HG02759 (cell line): ENCODE measurements around the gene MARK3.

Experiments
- ATAC-seq: cut with Tn5 transposase; IDR thresholded peaks from one replicate; pipeline ENCODE4 v1.9.1; 2021; ENCODE audit warnings: mild to moderate bottlenecking, moderate library complexity; ENCODE audit not compliant: unreplicated experiment

MARK3 gene

DNA sequence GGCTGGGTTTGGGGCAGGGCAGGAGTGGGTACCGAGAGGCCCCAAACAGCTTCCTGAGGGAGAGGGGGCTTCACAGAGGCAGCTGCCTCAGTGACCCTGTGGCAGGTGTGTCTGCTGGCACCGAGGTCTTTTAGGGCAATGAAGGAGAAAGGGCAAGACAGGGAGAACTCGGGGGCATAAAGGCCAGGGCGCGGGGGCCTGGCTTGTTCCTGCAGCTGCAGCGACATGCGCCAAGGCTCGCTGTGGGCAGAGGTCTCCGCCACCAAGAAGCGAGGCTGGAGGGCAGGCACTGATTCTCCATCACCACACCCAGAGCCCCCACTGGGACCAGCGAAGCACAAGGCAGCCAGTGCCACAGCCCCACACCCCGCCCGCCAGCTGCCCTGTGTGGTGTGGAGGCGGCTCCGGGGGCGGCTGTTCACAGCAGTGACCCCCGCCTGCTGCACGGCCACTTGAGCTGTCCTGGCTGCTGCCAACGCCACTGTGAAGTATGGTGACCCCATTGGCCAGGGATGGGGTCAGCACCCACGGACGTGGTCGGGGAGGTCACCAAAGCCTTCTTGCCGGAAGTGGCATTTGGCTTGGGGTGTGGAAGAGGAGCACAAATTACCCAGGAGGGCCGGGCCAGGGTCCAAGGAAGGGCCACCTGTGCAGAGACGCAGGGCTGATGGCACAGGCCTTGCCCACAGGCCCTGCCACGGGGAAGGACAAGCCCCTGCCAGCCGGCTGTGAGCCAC lies 160.9 kb downstream of the MARK3 start:
- ATAC-seq: no peak

DNA sequence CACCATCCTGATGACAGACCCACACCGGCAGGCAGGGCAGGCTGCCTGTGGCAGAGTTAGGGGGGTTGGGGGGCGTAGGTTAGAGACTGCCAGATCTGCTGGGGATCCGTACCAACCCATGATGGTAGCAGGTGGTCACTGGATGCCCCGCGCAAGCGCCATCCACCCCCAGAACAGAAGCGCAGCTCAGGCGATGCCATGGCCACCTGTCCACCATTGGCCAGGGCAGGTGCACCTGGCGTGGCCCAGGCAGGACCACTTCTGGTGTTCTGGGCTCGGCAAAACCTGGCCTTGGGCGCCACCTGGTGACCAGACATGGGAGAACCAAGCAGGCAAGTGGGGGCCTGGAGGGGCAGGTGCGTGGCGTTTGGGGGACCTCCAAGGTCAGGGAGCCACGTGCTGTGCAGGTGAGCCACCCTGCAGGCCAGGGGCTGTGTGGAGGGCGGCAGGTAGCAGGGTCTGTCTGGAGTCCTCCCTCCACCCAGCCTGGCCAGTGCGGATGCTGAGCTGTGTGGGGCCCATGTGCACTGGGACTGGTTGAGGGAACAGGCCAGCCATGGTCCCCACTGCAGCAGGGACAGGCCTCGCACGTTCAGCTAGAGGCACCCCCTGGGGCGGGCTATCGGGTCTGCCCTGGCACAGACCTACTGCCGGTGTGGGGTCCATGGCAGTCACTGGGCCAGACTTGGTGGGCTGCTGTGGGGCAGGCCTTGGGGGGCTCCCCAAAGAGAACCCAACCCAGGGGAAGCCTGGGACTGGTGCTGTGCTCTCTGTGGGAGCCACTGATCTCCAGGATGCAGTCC lies 161.6 kb downstream of the MARK3 start:
- no peak for ATAC-seq

DNA sequence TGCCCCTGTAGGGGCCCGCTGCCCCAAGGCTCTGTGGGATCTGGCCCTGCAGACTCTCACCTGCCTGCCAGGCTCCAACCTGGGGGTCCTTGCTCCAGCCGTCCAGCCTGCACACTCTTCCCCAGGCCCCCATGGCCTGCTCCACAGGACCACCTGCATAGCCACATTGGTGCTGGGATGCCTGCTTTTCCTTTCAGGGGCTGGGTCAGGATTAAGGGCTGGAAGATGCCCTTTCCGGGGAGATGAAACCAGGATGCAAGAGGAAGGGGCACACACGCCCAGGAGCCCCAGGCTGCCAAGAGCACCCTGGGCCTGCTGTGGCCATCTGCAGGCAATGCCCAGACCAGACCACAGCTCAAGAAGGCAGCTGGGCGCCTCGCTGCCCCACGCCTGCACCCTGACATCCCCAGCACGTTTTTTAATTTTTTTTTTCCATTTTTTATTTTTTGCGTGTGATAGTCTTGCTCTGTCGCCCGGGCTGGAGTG lies 162.3 kb downstream of the MARK3 start:
- no peak for ATAC-seq

DNA sequence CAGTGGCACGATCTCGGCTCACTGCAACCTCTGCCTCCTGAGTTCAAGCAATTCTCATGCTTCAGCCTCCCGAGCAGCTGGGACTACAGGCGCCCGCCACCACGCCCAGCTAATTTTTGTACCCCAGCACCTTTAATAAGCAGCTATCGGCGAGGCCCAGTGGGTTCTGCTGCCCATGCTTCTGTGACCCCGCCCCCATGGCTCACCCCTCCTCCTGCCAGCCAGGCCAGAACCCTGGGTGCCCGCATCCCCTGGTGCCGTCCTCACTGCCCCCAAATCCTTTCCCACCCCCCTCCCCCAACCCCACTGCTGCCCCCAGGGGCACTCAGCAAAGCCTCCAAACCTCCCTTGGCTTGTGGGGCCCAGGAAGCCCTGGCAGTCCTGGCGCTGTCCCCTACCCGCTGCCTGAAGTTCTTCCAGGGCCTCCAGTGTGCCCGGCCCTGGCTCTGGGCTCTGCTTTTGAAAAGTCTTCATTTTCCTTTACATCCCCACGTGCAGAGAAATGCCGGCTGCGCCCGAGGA lies 162.8 kb downstream of the MARK3 start:
- ATAC-seq: no peak

DNA sequence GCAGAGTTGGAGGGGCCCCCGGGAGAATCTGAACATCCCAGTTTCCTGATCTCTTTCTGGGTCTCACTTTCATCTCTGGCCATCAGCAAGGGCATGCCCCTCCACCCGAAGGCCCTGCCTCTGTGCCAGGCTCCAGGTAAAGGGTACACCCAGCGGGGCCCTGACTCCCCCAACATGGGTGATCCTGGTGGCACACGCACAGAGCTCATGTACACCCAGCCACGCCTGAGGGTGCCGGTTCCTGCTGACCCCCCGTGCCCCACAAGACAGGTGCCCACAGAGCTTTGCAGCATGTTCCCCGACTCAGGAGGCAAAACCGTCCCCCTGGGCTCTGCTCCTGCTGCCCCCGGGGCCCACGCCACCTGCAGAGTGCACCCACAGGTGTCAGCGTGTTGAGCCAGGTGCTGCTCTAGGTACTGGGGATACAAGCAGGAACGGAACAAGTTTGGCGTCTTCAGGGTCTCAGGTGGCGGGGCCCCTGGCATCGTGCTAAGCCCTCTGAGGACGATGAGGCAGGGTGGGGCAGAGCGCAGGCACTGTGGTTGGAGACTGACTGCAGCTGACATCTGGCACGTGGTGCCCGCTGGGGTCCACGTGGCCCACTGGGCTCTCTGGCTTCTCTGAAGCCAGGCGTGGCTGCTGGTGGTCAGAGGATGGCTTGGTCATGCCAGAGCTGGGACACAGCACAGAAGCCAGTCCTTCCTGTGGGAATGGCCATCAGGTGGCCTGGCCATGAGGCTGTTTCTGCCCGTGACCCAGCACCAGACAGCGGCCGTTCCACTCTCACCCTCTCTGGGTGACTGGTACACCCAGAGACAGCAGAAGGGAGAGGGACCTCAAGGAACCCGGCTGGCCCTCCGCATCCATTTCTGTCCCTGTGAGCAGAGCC lies 163.5 kb downstream of the MARK3 start:
- ATAC-seq: no peak

DNA sequence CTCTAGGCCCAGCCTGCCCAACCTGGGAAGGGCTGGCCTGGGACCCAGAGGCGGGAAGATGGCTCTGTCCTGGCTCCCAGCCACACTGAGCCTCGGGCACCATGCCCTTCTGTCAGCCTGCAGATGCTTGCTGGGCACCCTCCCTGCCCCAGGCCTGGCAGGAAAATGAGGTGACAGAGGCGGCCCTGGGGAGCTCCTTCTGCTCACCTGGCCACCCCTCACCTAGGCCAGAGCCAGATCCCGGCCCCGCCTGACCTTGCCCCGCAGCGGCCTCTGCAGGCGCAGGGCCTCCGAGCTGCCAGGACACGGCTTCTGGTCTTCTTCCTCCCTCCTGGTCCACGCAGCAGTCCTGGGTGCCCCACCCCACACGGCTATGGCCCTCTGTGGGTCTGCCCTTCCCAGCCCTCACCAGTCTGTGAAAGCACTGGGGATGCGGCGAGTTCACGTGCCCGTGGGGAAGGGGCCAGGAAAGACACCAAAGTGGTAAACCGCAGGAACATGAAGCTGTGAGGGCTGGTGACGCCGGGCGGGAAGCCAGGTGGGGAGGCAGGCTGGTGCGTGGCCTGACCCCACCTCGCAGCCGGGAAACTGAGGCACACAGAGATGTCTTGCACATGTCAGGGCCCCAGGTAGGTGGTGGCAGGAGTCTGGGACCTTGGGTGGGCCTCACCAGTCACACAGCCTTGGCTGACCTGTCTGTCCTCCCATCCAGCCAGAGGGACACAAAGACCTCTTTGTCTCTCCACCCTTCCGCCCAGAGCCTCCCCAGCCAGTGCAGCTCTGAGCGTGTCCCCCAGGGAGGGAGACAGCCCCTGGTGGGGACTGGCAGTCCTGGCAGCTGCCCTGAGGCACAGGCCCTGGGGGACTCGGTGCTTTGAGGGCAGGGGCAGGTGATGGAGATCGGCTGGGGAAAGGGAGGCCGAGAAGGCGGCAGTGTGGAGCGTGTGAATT lies 164.4 kb downstream of the MARK3 start:
- no peak for ATAC-seq

DNA sequence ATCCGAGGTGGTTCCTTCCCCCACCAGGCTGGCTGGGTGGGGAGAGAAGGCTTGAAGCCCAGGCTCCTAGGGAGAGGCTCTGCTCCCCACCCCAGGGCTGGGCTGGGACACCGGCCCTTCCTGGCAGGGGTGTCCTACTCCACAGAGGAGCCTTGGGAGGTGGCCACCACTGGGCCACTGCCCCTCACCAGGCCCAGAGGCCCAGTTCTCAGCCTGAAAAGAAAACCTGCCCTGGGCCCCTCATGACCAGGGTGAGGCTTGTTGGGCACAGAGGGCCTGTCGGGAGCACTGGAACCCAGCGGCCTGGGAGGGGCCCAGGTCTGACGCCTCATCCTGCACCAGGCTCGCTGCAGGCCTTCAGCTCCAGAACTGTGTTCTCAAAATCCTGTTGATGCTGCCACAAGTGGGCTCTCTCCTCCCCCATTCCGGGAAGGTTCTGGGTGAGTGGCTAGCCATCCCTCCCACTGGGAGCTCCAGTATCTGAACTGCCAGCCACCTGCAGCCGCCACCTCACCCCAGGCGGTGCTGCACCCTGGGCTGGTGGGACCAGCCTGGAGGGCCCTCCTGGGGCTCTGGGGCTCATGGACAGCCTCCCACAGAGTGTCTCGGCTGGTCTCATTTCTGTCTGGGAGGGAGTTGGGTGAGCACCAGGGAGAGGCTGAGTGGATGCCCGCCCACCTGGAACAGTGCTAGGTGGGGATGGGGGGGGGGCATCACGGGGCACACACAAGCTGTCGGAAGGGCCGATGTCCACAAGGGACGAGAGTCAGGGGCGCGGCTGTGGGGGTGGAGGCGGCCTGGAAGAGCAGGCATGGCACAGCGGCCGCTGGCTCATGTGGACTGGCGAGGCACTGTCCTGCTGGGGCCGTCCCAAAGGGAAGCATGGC lies 165.5 kb downstream of the MARK3 start:
- ATAC-seq: no peak

DNA sequence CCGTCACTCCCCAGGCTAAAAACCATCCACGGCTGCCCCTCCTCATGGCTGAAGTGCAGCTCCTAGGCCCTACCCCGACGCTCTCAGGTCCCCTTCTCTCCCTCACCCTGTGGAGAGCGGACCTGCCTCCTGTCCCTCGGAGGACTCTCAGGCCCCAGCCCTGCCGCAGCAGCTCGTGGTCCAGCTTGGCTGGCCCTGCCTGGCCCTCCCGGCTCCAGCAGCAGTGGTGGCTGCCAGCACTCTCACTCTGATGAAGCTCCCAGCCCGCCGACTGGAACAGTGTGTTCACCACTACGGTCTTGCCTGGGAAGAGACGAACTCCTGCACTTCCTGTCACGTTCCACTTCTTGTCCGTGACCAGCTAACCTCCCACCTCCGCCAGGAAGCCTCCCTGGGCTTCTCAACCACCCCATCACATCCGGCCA lies 166.1 kb downstream of the MARK3 start:
- no peak for ATAC-seq

DNA sequence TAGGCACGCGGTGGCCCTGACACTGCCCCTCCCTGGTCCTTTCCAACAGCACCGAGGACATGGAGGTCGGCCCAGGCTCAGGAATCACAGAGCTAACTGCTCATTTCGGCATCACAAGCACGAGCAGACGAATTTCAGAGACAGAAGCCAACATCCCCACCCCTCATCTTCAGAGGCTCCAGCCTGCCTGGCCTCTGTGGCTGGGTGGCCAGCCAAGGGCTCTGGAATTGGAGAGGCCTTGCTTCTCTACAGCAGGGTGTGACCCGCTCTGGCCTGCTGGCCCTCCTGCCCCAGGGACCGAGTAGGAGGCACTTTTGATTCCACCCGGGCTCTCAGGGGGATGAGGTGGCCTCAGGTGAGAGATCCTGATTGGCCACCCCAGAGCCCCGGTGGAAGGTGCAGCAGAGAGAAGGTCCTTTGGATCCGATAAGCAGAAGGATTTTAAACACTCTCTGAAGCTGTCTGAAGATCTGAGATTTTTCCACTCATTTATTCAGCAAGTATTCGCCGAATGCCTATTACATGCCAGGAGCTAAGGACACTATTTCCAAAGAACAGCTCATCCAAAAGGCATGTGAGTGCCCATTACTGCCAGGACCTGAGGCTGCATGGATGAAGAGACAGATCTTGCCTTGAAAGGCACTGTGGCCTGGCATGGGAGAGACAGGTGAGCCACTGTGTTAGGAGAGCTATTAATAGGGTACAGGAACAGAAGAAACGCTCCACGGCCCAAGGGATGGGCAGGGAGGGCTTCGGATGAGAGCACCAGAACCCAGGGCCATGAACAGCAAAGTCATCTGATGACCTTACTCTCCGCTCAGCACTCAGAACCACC lies 167.0 kb downstream of the MARK3 start:
- no peak for ATAC-seq

DNA sequence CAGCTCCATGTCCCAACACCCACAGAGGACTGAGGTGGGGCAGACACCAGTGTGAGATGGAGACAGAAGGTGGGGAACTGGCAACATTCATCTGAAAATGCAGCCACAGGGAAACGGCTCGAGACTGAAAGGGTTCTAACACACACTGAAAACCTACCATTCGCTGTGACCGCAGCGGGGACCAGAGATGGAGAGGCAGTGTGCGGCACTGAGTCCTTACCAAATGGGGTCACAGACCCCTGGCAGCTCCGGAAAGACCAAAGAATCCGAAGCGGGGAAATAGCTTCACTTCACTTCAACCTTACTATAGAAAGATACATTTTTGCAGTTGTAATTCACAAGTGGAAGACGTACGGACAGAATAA lies 167.6 kb downstream of the MARK3 start:
- ATAC-seq: no peak
